H1 (cell line): ENCODE results near the gene EPHA3. TPM values are rescaled to one million over a fixed set of nuclear protein-coding genes. Genes with fewer than 3 reads are reported as not detected.

ENCODE experiments used
- ATF3 ChIP-seq: IDR thresholded peaks from 2 replicates; pipeline ENCODE4 v1.6.1; 2011; ENCODE audit warnings: low read depth, mild to moderate bottlenecking, low read length; ENCODE audit not compliant: insufficient read depth
- CHD2 ChIP-seq: IDR thresholded peaks from 2 replicates; pipeline ENCODE4 v1.6.1; 2012; ENCODE audit warnings: low read length, improper control_type of control experiment
- EP300 ChIP-seq, 2 experiments: IDR thresholded peaks; 1 replicate in 1 of 2; 2 replicates in 1 of 2; pipeline ENCODE4 v1.6.1; 2011 to 2012; ENCODE audit warnings: low read depth in 2 of 2, low read length in 2 of 2, mild to moderate bottlenecking in 2 of 2, borderline replicate concordance in 1 of 2, inconsistent platforms in 1 of 2, moderate library complexity in 1 of 2
- GTF2F1 ChIP-seq: IDR thresholded peaks from 2 replicates; pipeline ENCODE4 v1.6.1; 2012; ENCODE audit warnings: low read depth, low read length, improper control_type of control experiment, borderline replicate concordance
- JUND ChIP-seq: IDR thresholded peaks from 2 replicates; pipeline ENCODE4 v1.6.1; 2011; ENCODE audit warnings: mild to moderate bottlenecking, improper control_type of control experiment, low read length
- SRF ChIP-seq: IDR thresholded peaks from 2 replicates; pipeline ENCODE4 v1.6.1; 2011; ENCODE audit warnings: mild to moderate bottlenecking, low read depth, low read length, moderate library complexity
- polyA plus RNA-seq, 7 experiments: library from polyadenylated mRNA; depleted of rRNA in 3 of 7; stranded (reverse) in 5 of 7; unstranded in 2 of 7; fragments of >200 nt in 5 of 7; fragments of 200-250 nt in 2 of 7; gene quantifications; 1 replicate in 5 of 7; 2 replicates in 1 of 7; 4 replicates in 1 of 7; pipeline versions ENCODE4 v1.2.1 to v1.2.3, GENCODE V29; 2011 to 2013; ENCODE audit warnings: missing spikeins in 2 of 7, mixed read lengths in 2 of 7
- total RNA-seq: library from RNA; stranded (reverse); fragmentation: NEBNext Ultra II Directional; extraction: Animal tissue kit (Norgen Biotek cat#: 25700); gene quantifications from 2 replicates; pipeline ENCODE4 v1.2.1, GENCODE V29; 2021

EPHA3 gene
- total and polyA plus RNA-seq, 2 of the 8 experiments (the other 6 are each of a cell fraction or from before 2014, with no cell fraction given), result 0.09 to 0.22 TPM

- TF ChIP-seq EP300 (IDR thresholded peaks at IDR 0.05; ENCODE audit: borderline replicate concordance in 1 of 2, low read depth in 2 of 2, low read length in 2 of 2) (no peak), GTF2F1 (no peak), SRF (no peak), CHD2 (no peak), ATF3 (no peak), JUND (no peak)
Measured at GRCh38 chr3:89262309-89262929, 155.0 kb downstream of the EPHA3 start (continued).
